RKO (cell line): ENCODE measurements around the gene EEPD1.
"Not testable (repeated sequence)": the region's sequence is repeated elsewhere in the genome, so short reads cannot be mapped to it uniquely, and the experiment has no call there.

Experiments
- DNase-seq: peaks from one replicate; pipeline ENCODE4 v3.0.0-alpha.2; 2016; ENCODE audit warnings: low spot score

EEPD1 gene

GRCh38 chr7:36253699-36254098 lies 100.6 kb downstream of the EEPD1 start:
- no peak for DNase-seq

GRCh38 chr7:36258510-36259259 lies 105.6 kb downstream of the EEPD1 start:
- not testable (repeated sequence) for DNase-seq

GRCh38 chr7:36260481-36260880 lies 107.4 kb downstream of the EEPD1 start:
- DNase-seq, result no peak

GRCh38 chr7:36261019-36261754 lies 108.1 kb downstream of the EEPD1 start:
- no peak for DNase-seq

DNA sequence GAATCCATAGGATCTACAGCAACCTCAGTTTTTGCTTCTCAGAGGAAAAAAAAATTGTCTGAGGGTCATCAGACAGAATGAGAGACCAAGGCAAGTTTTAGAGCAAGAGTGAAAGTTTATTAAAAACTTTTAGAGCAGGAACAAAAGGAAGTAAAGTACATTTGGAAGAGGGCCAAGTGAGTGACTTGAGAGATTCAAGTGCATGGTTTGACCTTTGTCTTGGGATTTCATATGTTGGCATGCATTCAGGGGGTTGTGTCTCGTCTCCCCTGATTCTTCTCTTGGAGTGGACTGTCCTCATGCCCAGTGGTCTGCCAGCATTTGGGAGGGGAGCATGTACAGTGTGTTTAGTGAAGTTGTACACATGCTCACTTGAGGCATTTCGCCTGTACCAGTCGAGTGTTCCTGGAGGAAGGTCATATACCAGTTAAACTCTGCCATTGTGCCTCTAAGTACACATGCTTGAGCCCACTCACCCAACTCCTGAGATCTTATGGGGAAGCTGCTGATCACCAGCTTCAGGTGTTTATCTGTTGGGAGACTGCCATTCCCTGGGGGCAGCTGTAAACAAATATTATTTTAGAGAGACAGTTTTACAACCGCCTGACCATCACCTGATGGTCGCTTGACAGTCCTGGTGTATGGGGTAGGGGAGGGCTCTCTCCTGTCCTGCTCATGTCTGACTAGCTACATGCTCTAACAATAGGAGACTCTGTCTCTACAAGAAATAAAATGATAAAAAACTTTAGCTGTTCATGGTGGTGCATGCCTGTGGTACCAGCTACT lies 109.4 kb downstream of the EEPD1 start:
- DNase-seq, result no peak

DNA sequence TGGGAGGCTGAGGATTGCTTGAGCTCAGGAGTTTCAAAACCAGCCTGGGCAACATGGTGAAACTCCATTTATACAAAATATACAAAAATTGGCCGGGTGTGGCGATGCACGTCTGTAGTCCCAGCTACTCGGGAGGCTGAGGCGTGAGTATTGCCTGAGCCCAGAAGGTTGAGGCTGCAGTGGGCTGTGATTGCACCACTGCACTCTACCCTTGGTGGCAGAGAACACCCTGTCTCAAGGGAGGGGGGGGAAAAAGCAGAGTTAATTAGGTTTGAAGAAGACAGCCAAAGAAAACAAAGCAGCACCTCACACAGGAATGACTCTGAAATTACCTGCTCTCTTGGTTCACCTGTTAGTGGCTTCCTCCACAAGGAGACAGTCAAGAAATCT lies 110.0 kb downstream of the EEPD1 start:
- DNase-seq, result no peak

DNA sequence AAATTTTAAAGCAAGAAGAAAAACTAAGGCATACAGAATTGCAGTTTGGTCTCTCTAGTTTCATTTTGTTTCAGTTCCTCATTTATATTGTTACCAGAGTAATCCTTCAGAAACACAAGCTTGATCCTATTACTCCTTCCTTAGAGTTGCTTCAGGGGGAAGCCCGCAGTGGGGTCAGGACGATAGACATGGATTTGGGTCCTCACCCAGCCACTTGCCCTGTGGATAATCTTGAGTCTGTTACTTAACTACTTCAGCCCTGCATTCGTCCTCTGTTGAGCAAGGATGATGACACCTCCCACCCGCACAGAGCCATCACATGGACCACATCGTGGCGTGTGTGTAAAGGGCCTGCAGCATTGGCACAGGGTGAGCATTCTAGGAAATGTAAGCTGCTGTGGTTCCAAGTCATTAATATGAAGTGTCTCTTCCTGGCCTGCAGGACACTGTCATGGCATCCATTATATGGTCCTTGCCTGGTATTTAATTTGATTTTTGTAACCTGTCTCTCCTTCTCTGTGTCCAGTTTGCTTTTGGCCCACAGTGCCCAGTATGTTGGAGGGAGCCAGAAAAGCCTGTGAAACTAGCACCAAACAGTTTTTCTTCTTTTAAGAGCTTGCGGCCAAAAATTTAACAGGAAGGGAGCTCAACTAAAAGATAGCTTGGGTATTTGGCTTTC lies 111.2 kb downstream of the EEPD1 start:
- DNase-seq, result no peak

- DNase-seq, result no peak
These were observed 112.0 kb downstream of the EEPD1 start for GRCh38 chr7:36264913-36265516.

DNA sequence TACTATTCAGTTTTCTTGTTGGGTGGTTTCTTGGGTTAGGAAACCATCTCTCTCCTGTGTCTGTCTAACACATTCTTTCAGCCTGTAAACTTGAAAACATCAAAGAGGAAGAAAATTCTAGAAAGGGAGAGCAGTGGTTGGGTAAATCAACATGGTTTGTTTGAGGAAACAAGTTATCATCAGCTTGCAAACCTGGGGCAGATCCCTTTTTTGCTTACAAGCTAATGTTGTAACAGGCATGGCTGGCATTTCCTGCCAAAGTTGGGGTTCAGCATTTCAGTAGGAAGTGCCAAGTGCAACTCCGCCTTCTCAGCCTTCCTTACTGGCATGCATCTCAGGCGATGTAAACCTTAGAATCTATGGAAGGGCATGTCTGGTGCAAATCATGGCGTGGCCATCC lies 112.6 kb downstream of the EEPD1 start:
- no peak for DNase-seq

DNA sequence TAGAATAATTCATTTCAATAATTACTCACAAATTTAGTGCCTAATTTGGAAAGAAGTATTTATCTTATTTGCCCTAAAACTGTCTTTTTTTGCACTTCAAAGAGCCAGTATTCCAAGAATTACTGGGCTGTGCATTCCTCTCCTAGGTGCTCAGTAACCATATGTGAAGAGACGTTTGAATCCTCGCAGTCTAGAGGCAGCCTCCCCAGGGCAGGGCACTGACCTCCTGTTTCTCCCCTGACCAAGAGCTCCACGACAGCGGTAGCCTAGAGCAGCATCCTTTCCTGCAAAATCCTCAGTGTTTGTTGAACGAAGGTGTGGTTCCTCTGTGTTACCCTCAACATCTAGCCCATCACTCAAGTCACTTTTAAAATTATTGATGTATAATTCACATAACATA lies 113.1 kb downstream of the EEPD1 start:
- no peak for DNase-seq

DNA sequence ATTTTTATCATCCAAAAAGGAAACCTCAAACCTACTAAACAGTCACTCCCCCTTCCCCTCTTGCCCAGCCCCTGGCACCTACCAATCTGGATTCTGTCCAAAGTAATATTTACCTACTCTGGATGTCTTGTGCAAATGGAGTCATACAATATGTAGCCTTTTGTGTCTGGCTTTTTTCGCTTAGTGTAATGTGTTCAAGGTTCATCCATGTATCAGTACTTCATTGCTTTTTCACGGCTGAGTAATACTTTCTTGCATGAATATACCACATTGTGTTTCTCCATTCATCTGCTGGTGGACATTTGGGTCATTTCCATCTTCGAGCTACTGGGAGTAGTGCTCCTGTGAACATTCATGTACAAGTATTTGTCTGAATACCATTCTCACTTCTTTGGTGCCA lies 113.6 kb downstream of the EEPD1 start:
- no peak for DNase-seq

DNA sequence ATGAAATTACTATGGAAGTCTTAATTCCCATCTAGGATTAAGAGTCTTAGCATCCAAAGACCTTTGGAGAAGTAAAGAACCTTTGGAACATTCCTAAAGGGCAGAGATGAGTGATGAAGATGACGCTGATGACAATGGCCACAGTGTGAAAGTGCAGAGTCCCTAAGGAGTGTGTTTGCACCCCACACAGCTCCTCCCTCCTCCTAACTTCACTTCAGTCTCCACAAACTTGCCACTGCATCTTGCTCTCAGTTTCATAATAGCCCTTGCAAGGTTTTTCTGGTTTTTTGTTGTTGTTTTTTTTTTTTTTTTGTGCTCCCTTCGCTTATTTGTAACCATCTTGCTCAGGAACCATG lies 119.1 kb downstream of the EEPD1 start:
- no peak for DNase-seq

DNA sequence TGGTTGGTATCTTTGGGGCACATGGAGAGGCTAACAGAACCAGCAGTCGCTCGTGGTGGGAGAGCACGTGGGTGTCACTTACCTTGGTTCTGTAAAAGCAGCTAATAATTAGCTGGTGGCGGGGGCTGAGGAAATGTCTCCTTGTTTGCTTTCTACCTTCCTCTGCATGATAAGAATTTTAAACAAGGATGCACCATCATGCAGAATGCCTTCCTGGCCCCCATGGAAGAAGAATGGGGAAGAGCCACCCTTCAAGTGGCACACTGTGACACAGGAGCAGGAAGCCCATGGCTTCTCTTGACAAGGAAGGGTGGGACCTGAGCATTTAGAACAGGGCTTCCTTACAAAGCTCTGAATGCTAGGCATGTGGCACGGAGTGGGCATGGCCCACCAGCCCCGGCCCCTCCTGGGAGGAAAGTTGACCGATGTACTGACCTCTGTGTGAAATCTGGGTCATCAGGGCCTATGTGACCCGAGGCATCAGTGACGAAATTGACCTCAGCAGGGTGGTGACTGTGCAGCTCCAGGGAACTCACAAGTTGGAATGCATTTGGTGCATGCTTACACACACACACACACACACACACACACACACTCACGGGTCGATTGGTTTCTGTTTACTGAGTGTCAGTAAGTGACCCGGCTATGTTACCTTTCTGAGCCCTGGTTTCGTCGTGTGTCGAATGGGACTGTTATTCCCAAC lies 119.7 kb downstream of the EEPD1 start:
- DNase-seq, result no peak

DNA sequence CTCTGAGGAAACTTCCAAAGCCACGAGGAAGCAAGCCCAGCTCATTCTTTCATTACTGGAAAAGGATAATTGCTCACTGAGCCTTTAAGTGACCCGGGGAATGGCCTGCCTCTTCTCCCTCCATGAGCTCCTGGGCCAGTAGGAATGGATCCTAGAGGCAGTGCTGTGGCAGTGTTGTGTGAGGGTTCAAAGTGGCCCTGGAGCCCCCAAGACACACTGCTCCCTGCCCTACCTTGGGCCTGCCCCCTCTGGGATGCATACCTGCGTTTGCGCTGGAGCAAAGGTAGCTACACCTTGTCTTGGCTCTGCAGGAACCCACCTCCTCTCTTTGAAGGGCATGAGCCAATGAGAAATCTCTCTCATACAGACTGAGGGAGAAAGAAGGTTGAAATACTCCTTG lies 120.8 kb downstream of the EEPD1 start:
- no peak for DNase-seq

GRCh38 chr7:36275735-36276284 lies 122.8 kb downstream of the EEPD1 start:
- DNase-seq, result no peak

DNA sequence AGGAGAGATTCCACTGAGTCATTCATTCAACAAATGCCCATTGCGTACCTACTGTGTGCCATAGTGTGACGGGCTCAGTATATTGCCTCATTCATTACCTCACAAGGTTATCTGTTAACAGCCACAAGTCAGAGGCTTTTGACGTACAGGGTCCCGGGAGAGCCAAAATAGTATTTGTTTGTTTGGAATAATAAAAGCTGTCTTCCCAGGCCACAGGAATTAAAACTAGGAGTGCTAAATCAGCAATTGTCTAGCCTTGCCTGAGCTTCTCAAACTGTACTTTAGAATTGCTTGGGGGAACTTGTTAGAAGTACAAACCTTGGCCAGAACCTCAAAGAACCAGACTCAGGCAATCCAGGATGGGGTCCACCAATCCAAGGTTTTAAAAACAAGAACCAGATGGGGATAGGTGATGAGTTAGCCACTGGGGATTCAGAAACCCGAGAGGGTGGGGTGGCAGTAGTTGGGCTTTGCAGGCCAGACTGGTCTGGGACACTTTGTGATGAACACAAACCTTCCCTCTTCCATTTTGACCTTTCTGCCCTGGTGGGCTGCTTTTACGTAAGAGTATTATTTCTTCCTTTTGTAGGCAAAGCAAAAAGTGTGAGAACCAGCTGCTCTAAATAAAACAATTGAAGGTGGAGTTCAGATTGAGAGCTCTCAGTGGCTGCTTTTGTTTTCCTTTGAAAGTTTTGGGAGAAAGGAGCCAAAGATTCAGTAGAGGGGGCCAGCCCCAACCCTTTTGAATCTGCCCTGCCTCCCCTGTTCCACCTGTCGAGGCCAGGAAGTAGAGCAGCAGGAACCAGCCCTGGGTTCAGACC lies 123.6 kb downstream of the EEPD1 start:
- DNase-seq, result no peak

DNA sequence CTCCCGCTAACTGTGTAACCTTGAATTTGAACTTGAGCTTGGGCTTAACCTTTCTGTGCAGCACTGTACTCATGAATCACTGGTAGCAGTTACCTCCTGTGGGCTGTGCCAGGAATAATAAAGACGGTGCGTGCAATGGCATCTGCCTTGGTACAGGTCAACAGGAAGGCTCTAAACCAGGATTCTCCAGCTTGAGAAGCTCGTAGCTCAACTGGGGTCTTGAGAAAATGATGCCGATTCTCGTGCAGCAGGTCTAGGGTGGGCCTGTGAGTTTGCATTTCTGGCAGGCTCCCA lies 124.1 kb downstream of the EEPD1 start:
- DNase-seq, result no peak

- DNase-seq, result no peak
These were observed 125.1 kb downstream of the EEPD1 start for GRCh38 chr7:36278069-36278619.

DNA sequence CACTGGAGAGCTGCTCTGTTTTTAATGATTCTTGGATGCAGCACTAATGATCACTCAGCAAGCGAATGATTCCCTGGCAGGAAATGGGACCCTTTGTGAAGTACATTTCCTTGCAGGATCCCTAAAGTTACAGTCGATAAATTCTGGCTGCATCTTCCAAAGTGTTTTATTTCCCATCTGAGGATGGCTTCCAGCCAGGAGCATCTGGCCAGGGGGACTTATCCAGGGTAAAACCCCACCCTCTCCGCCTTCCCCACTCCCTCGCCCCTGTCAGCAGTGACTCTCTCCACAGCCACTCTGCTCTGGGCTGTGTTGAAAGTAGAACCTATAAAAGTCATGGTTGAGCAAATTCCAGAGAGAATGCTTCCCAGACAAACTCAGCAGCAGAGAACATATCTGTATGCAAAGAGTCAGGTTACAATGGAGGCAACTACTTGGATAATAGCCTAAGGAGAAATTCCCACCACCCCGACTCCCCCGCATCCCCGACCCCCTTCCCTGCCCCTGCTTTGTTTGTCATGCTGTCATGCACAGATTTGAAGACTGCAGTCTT lies 125.6 kb downstream of the EEPD1 start:
- no peak for DNase-seq
